ENCODE results near the gene SIK3. TPM values are rescaled to one million over a fixed set of nuclear protein-coding genes. Genes with fewer than 3 reads are reported as not detected.
"Not testable (repeated sequence)": the region's sequence is repeated elsewhere in the genome, so short reads cannot be mapped to it uniquely, and the experiment has no call there.

SIK3 gene
- total RNA-seq, 2 experiments from 2014 or later = 36.4 to 43.0 TPM

- Mint-ChIP-seq H3K9me3 (no peaks in the 10 kb centered on the region), H3K27me3 (no peaks in the 10 kb centered on the region), H3K4me3 (no peak overlapping the region), H3K36me3 (ENCODE audit: low read depth) (no peaks in the 10 kb centered on the region), H3K4me1 (no peaks in the 10 kb centered on the region), H3K27ac (no peak overlapping the region)
- no peak for DNase-seq
- CTCF ChIA-PET = no interaction called here
- POLR2A ChIA-PET = no interaction called here
Measured at GRCh38 chr11:116821050-116821918, 276.9 kb downstream of the SIK3 start.

GRCh38 chr11:116819049-116819448 lies 279.2 kb downstream of the SIK3 start:
- Mint-ChIP-seq H3K4me1 (no peaks in the 10 kb centered on the region), H3K27ac (no peak overlapping the region), H3K27me3 (no peaks in the 10 kb centered on the region), H3K9me3 (no peaks in the 10 kb centered on the region), H3K36me3 (ENCODE audit: low read depth) (no peaks in the 10 kb centered on the region), H3K4me3 (no peak overlapping the region)
- CTCF ChIA-PET = interaction anchor here (0.7 to 1.2 kb wide), 2 partner anchors 29 to 76 kb away, joined by 3 read pairs; no protein-coding TSS in a partner anchor
- no peak for DNase-seq
- POLR2A ChIA-PET = no interaction called here

DNA sequence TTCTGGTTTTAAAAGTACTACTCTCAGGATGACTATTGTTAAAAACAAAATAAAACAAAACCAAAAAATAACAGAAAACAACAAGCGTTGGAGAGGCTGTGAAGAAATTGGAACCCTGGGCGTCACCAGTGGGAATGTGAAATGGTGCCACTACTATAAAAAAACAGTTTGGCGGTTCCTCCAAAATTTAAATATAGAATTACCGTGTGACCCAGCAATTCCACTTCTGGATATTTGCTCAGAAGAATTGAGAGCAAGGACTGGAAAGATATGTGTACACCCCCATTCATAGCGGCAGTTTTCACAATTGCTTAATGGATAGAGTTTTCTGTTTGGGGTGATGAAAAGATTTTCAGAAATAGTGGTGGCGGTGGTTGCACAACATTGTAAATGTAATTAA lies 283.7 kb downstream of the SIK3 start:
- no peak overlapping the region for H3K4me3 Mint-ChIP-seq
- CTCF ChIA-PET = no interaction called here
- no peaks in the 10 kb centered on the region for H3K9me3 Mint-ChIP-seq
- H3K4me1 Mint-ChIP-seq = no peaks in the 10 kb centered on the region
- H3K27me3 Mint-ChIP-seq = peaks cover 2% of the 10 kb centered on the region
- no peak for DNase-seq
- no peak overlapping the region for H3K27ac Mint-ChIP-seq
- POLR2A ChIA-PET = no interaction called here
- no peaks in the 10 kb centered on the region for H3K36me3 Mint-ChIP-seq (ENCODE audit: low read depth)

- no peak for DNase-seq
- POLR2A ChIA-PET = interaction anchor here (0.9 kb wide), 1 partner anchor 38 kb away, joined by 3 read pairs; no protein-coding TSS in a partner anchor
- no peaks in the 10 kb centered on the region for H3K9me3 Mint-ChIP-seq
- H3K27me3 Mint-ChIP-seq = peaks cover 5% of the 10 kb centered on the region
- CTCF ChIA-PET = interaction anchor here (1.4 to 1.9 kb wide), 2 partner anchors 9 to 22 kb away, joined by 4 to 9 read pairs; no protein-coding TSS in a partner anchor
- no peak overlapping the region for H3K4me3 Mint-ChIP-seq
- no peaks in the 10 kb centered on the region for H3K36me3 Mint-ChIP-seq (ENCODE audit: low read depth)
- no peak overlapping the region for H3K27ac Mint-ChIP-seq
- no peaks in the 10 kb centered on the region for H3K4me1 Mint-ChIP-seq
Measured at GRCh38 chr11:116813781-116814471, 284.3 kb downstream of the SIK3 start.

GRCh38 chr11:116813170-116813569 lies 285.1 kb downstream of the SIK3 start:
- no peaks in the 10 kb centered on the region for H3K4me1 Mint-ChIP-seq
- H3K36me3 Mint-ChIP-seq (ENCODE audit: low read depth) = no peaks in the 10 kb centered on the region
- DNase-seq = no peak
- no peaks in the 10 kb centered on the region for H3K9me3 Mint-ChIP-seq
- POLR2A ChIA-PET = interaction anchor here (0.7 to 0.9 kb wide), 2 partner anchors 26 to 39 kb away, joined by 3 read pairs; no protein-coding TSS in a partner anchor
- H3K27me3 Mint-ChIP-seq = peaks cover 6% of the 10 kb centered on the region
- no peak overlapping the region for H3K4me3 Mint-ChIP-seq
- H3K27ac Mint-ChIP-seq = no peak overlapping the region
- CTCF ChIA-PET = interaction anchor here (1.1 to 1.9 kb wide), 3 partner anchors 8 to 23 kb away, joined by 4 to 9 read pairs (median 7); partner anchors contain the start of gene APOA5

DNA sequence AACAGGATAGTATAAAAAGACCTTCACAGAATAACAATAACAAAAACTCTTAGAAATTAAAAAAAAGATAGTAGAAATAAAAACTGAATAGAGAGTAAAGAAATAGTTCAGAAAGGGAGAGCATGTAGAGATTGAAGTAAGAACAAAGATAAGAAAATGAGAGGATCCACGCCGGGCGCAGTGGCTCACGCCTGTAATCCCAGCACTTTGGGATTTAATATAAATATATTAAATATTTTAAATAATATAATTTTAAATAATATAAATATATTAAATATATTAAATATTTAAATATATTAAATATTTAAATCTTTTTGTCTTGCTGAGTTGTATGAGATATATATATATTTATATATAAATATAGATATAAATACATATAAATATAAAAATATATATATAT lies 286.1 kb downstream of the SIK3 start:
- Mint-ChIP-seq H3K4me3 (no peak overlapping the region), H3K27me3 (peaks cover 6% of the 10 kb centered on the region), H3K36me3 (ENCODE audit: low read depth) (no peaks in the 10 kb centered on the region), H3K4me1 (no peaks in the 10 kb centered on the region), H3K27ac (no peak overlapping the region), H3K9me3 (no peaks in the 10 kb centered on the region)
- ChIA-PET POLR2A (no interaction called here), CTCF (interaction anchor here (1.1 to 1.9 kb wide), 2 partner anchors 21 to 24 kb away, joined by 7 to 9 read pairs; partner anchors contain the start of gene APOA5)
- DNase-seq = no peak

DNA sequence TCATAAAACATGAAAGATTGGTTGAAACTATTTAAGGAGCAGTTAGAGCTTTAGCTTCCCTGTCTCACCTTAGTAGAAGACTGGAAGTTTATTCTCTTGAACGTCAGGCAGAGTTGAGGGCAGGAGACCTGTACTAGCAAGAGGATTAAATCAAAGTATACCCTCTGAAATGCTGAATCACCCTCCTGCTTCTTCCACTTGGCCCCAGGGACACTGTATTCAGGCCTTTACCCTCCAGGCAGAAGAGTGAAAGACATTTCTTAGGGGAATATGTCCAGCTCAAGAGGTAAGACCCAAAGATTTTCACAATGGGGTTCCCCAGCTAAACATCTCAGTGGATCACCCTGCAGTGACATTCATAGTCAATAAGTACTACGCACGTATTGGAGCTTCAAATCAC lies 287.0 kb downstream of the SIK3 start:
- ChIA-PET CTCF (no interaction called here), POLR2A (no interaction called here)
- H3K27me3 Mint-ChIP-seq = peaks cover 6% of the 10 kb centered on the region
- no peaks in the 10 kb centered on the region for H3K4me1 Mint-ChIP-seq
- H3K36me3 Mint-ChIP-seq (ENCODE audit: low read depth) = no peaks in the 10 kb centered on the region
- H3K27ac Mint-ChIP-seq = no peak overlapping the region
- H3K9me3 Mint-ChIP-seq = no peaks in the 10 kb centered on the region
- H3K4me3 Mint-ChIP-seq = no peak overlapping the region
- no peak for DNase-seq

GRCh38 chr11:116808262-116809175 lies 289.7 kb downstream of the SIK3 start:
- H3K36me3 Mint-ChIP-seq (ENCODE audit: low read depth) = no peaks in the 10 kb centered on the region
- ChIA-PET CTCF (interaction anchor here (1.3 to 1.6 kb wide), 2 partner anchors 17 to 28 kb away, joined by 3 to 4 read pairs; partner anchors contain the start of gene APOA5), POLR2A (no interaction called here)
- H3K4me1 Mint-ChIP-seq = no peaks in the 10 kb centered on the region
- no peaks in the 10 kb centered on the region for H3K9me3 Mint-ChIP-seq
- no peak overlapping the region for H3K27ac Mint-ChIP-seq
- H3K27me3 Mint-ChIP-seq = peaks cover 8% of the 10 kb centered on the region
- no peak overlapping the region for H3K4me3 Mint-ChIP-seq
- no peak for DNase-seq

DNA sequence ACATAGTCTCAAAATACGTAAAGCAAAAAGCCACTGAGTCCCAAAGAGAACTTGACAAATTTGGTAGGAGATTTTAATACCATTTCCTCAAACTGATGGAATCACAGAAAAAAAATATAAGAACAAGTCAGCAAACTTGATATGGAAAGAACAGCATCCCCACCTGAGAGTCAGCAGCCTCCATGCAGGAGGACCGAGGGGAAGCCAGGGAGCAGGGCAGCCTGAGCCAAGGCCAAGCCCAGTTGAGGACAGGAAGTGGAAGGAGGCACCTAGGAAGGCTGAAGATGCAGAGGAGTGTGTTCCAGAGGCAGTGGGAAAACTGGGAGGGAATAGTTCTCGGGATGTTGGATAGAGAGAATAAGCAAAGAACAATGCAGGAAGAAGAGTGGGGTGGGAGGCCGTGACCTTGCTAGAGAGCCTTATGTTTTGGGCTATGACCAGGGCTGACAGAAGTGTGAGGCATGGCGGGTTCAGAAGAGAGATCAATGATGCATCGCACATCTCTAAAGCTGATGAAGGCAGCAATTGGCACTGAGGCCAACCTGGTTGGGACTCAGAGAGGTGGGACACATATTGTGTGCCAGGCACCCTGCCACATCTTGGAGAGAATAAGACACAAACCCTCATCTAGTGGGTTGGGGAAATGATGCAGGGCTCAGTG lies 290.5 kb downstream of the SIK3 start:
- Mint-ChIP-seq H3K4me1 (no peaks in the 10 kb centered on the region), H3K36me3 (ENCODE audit: low read depth) (no peaks in the 10 kb centered on the region), H3K27ac (no peak overlapping the region), H3K27me3 (peaks cover 8% of the 10 kb centered on the region), H3K9me3 (no peaks in the 10 kb centered on the region), H3K4me3 (no peak overlapping the region)
- CTCF ChIA-PET = interaction anchor here (1.3 to 1.6 kb wide), 2 partner anchors 16 to 28 kb away, joined by 3 to 4 read pairs; partner anchors contain the start of gene APOA5
- POLR2A ChIA-PET = no interaction called here
- no peak for DNase-seq

DNA sequence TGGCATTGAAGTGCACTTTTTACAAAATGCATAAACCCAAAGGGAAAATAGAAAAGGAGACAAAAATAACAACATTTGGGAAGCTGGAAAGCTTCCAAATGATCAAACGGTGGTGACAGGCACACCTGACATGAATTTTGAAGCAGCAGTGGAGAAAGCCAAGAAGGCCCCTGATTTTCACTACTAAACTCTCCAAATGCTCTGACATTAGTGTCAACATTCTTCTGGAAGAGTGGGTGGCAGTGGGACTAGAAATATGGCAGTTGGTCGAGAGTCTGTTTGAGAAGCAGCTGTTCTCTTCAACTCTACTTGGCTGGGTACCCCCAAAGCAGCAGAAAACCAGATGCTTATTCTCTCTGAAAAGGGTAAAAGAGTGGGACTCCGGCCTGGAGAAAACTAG lies 294.2 kb downstream of the SIK3 start:
- no peak for DNase-seq
- Mint-ChIP-seq H3K4me3 (no peak overlapping the region), H3K27me3 (peaks cover 23% of the 10 kb centered on the region), H3K27ac (no peak overlapping the region), H3K4me1 (no peaks in the 10 kb centered on the region), H3K9me3 (no peaks in the 10 kb centered on the region), H3K36me3 (ENCODE audit: low read depth) (no peaks in the 10 kb centered on the region)
- ChIA-PET POLR2A (no interaction called here), CTCF (interaction anchor here (1.0 to 1.7 kb wide), 2 partner anchors 13 to 32 kb away, joined by 3 to 5 read pairs; partner anchors contain the start of gene APOA5)

GRCh38 chr11:116801662-116802061 lies 296.6 kb downstream of the SIK3 start:
- CTCF ChIA-PET = interaction anchor here (2.8 kb wide), 1 partner anchor 11 kb away, joined by 23 read pairs; the partner anchor contains the start of gene APOA5
- POLR2A ChIA-PET = not testable (repeated sequence)

DNA sequence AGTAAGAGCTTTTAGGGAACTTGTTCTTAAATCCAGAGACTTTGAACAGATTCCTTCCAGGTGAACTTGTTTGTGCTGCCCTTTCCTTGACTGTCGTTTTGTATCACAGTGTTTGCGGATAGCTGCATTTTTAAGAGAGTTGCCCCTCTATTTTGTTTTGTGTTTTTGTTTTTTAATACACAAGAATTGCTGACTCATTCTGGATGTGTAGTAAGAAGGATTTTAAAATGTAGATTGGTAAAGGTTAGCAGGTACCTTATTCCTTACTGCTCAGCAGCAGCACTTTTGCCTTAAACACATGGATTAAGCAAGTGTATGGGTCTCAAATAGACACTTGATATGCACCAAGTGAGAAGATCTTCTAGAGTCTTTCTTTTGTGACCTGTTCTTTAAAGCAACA lies 297.6 kb downstream of the SIK3 start:
- CTCF ChIA-PET = interaction anchor here (2.8 to 2.9 kb wide), 2 partner anchors 10 to 35 kb away, joined by 10 to 23 read pairs; partner anchors contain the start of gene APOA5
- POLR2A ChIA-PET = no interaction called here

More at GRCh38 chr11:116801662-116802061, 296.6 kb downstream of the SIK3 start:
- not testable (repeated sequence) for H3K4me3 Mint-ChIP-seq; H3K4me1 Mint-ChIP-seq; H3K9me3 Mint-ChIP-seq; DNase-seq; H3K36me3 Mint-ChIP-seq (ENCODE audit: low read depth); H3K27ac Mint-ChIP-seq
- peaks cover 23% of the 10 kb centered on the region for H3K27me3 Mint-ChIP-seq

More for the DNA sequence above, 297.6 kb downstream of the SIK3 start:
- Mint-ChIP-seq H3K36me3 (ENCODE audit: low read depth) (peaks cover 5% of the 10 kb centered on the region), H3K27me3 (peaks cover 25% of the 10 kb centered on the region), H3K9me3 (no peaks in the 10 kb centered on the region), H3K27ac (no peak overlapping the region), H3K4me3 (no peak overlapping the region), H3K4me1 (no peaks in the 10 kb centered on the region)
- no peak for DNase-seq
